Duodenal mucosa (tissue), 2 donors: ENCODE measurements around the gene APLP2.

ENCODE experiments used
- H3K27ac ChIP-seq: one replicate; pipeline ENCODE4 v1.7.0; 2013; ENCODE audit warnings: low read depth, low read length
- H3K27me3 ChIP-seq, 2 donors: one replicate each; pipeline ENCODE4 v1.7.0; 2013; ENCODE audit warnings: low read length in 2 of 2, control low read depth in 1 of 2; ENCODE audit not compliant: insufficient read depth in 2 of 2, control insufficient read depth in 1 of 2
- H3K36me3 ChIP-seq, 2 donors: one replicate each; pipeline ENCODE4 v1.7.0; 2013; ENCODE audit warnings: low read length in 2 of 2, control low read depth in 1 of 2; ENCODE audit not compliant: insufficient read depth in 2 of 2, control insufficient read depth in 1 of 2
- H3K4me1 ChIP-seq, 2 donors: one replicate each; pipeline ENCODE4 v1.7.0; 2013; ENCODE audit warnings: low read length in 2 of 2, control low read depth in 1 of 2; ENCODE audit not compliant: insufficient read depth in 2 of 2, control insufficient read depth in 1 of 2
- H3K4me3 ChIP-seq, 2 donors: one replicate each; pipeline ENCODE4 v1.7.0; 2013; ENCODE audit warnings: low read length in 2 of 2, low read depth in 1 of 2
- H3K9ac ChIP-seq, 2 donors: one replicate each; pipeline ENCODE4 v1.7.0; 2013; ENCODE audit warnings: low read length in 2 of 2, low read depth in 1 of 2
- H3K9me3 ChIP-seq, 2 donors: one replicate each; pipeline ENCODE4 v1.7.0; 2013; ENCODE audit warnings: low read length in 2 of 2, control low read depth in 1 of 2; ENCODE audit not compliant: control insufficient read depth in 1 of 2

Gene APLP2

DNA sequence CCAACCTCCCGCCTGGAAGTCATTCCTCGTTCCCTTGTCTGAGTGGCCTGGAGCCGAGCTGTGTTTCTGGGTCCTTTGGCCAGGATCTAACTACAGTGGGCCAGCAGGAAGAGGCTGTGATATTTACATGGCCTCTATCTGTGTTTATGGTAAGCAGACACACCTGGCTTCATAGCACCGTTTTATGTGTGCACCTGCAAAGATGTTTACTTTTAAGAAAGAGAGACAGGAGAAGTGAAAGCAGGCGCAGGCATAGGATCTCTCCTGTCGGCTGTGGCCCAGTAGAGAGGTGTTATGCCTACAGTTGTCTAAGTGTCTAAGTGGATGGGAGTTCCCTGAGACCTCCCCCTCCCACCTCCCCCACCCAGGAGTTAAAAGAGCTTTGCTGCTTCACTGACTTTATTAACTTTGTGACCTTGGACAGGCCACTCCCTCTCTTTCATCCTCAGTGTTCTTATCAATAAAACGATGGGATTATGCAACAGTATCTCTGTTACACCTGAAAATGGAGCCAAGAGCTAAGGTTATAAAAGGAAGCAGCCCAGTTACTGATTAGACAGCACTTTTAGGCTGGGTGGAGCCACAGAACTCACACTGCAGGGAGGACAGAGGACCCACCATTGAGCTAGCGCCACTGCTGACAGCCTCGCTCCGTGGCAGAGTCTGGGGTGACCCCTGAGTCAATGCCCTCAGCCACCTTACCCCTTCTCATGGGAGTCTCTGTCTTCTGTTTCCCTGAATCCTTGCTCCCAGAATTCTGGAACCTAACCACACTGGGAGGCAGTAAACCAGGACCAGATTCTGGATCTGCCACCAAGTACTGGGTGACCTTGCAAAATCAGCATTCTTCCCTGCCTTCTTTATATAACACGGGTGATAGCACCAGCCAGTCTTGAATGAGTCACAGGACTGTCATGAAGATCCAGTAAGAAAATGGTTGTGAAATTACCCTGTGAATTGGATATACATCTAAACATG lies 111.9 kb downstream of the APLP2 start:
- peaks cover 40 to 60% of the 10 kb centered on the region in 2 donors for H3K4me1 ChIP-seq
- peak overlapping the region; percentile 48 to 59 for H3K4me3 ChIP-seq
- peak overlapping the region; percentile 49 to 68 for H3K9ac ChIP-seq
- no peaks in the 10 kb centered on the region for H3K27me3 ChIP-seq
- H3K36me3 ChIP-seq, result peaks cover 0 to 6% of the 10 kb centered on the region in 2 donors
- H3K27ac ChIP-seq, result peak overlapping the region; percentile 80
- H3K9me3 ChIP-seq, result no peaks in the 10 kb centered on the region

DNA sequence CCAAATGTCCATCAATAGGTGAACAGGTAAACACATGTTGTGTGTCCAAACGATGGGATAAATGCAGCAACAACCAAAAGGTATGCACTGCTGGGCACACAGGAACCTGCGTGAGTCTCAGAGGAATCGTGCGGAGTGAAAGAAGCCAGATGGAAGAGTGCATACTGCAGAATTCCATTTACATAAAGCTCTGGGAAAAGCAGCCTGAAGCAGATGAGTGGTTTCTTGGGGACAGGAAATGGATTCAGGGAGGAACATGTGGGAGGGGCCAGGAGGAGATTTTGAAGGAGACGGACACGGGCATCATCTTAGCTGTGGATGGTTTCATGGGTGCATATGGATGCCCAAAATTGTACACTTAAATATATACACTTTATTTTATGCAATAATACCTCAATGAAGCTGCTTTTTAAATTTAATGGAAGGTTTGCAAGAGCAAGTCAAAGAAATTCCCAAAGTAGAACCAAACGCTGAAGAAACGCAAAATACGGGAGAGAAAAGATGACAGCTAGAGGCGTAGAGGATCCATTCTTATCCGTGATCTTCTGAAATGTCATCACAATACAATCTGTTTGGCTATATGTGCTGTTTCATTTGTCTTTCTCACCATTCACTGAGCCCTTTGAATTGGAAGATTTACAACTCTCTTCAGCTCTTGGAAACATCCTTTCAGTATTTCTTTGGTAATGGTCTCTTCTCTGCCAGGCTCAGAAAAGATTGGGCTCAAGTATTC lies 114.3 kb downstream of the APLP2 start:
- H3K4me1 ChIP-seq, result peaks cover 44 to 61% of the 10 kb centered on the region in 2 donors
- H3K27ac ChIP-seq, result no peak overlapping the region
- no peaks in the 10 kb centered on the region for H3K9me3 ChIP-seq
- no peak overlapping the region for H3K4me3 ChIP-seq
- no peak overlapping the region for H3K9ac ChIP-seq
- peaks cover 7 to 16% of the 10 kb centered on the region in 2 donors for H3K36me3 ChIP-seq
- H3K27me3 ChIP-seq, result no peaks in the 10 kb centered on the region

DNA sequence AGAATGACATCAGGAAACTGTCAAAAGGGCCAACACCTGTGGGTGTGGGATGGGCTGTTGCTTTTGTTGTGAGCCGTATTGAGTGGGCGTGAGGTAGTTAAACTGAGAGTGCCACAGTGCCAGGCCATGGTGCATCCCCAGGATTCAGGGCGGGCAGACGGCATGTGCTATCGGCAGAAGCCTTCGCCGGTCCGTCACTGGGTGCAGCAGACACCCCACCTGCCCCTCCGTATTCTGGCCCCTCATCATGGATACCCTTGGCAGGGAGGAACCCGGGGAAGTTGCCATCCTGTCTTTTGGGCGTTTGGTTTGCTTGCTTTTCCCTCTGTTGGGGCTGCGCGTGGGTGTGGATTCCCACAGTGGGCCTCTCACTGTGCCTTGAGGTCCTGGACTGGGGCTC lies 117.4 kb downstream of the APLP2 start:
- Histone ChIP-seq H3K4me3 (no peak overlapping the region), H3K27ac (no peak overlapping the region), H3K36me3 (peaks cover 7 to 34% of the 10 kb centered on the region in 2 donors), H3K9me3 (no peaks in the 10 kb centered on the region), H3K9ac (no peak overlapping the region), H3K4me1 (peaks cover 34 to 53% of the 10 kb centered on the region in 2 donors), H3K27me3 (no peaks in the 10 kb centered on the region)

- H3K27me3 ChIP-seq, result no peaks in the 10 kb centered on the region
- no peak overlapping the region for H3K4me3 ChIP-seq
- no peak overlapping the region for H3K27ac ChIP-seq
- H3K9me3 ChIP-seq, result no peaks in the 10 kb centered on the region
- H3K4me1 ChIP-seq, result peaks cover 43 to 54% of the 10 kb centered on the region in 2 donors
- H3K36me3 ChIP-seq, result peaks cover 7 to 37% of the 10 kb centered on the region in 2 donors
- H3K9ac ChIP-seq, result no peak overlapping the region
Measured at GRCh38 chr11:130188047-130188446, 118.4 kb downstream of the APLP2 start.

DNA sequence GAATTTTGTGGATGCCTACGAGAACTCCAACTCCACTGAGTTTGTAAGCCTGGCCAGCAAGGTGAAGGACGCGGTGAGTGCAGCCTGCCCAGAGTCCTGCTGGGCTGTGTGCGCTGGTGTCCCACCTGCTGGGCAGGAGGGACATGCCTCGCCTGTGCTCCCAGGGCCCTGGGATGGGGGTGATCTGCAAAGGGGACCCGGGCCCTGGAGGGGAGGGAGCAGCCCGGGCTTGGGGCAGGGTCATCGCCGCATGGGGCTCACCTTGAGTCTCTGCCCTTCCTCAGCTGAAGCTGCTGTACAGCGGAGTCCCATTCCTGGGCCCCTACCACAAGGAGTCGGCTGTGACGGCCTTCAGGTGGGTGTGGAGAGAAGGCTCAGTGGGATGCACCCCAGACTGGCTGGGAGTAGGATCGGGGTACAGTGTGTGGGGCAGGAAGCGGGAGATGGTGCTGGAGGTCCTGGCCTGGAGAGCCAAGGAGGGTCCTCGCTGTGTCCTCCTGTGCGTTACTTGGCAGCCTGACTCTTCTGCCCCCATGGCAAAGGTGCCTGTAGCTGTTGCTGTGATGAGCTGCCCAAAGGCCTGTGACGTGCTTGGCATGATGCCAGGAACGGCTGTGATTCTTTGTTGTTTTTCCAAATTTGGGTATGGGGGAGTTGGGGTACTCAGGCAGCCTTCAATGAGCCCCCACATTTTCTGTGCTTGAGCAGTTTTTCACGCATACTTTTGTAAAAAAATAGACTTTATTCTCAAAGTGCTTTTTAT lies 119.1 kb downstream of the APLP2 start:
- Histone ChIP-seq H3K4me1 (peaks cover 46 to 56% of the 10 kb centered on the region in 2 donors), H3K9me3 (no peaks in the 10 kb centered on the region), H3K9ac (peak overlapping the region; percentile 18 to 30), H3K27ac (peak overlapping the region; percentile 80), H3K36me3 (peaks cover 7 to 39% of the 10 kb centered on the region in 2 donors), H3K4me3 (peak overlapping the region in 1 of 2 donors; percentile 11), H3K27me3 (no peaks in the 10 kb centered on the region)

- peak overlapping the region; percentile 15 to 64 for H3K9ac ChIP-seq
- peak overlapping the region; percentile 80 for H3K27ac ChIP-seq
Measured at GRCh38 chr11:130189492-130190210, 120.0 kb downstream of the APLP2 start.

GRCh38 chr11:130190371-130190881 lies 120.7 kb downstream of the APLP2 start:
- Histone ChIP-seq H3K36me3 (peaks cover 14 to 50% of the 10 kb centered on the region in 2 donors), H3K4me3 (peak overlapping the region; percentile 32 to 35), H3K4me1 (peaks cover 50 to 55% of the 10 kb centered on the region in 2 donors), H3K27ac (peak overlapping the region; percentile 80), H3K9ac (peak overlapping the region in 1 of 2 donors; percentile 64), H3K27me3 (no peaks in the 10 kb centered on the region), H3K9me3 (no peaks in the 10 kb centered on the region)

More at GRCh38 chr11:130189492-130190210, 120.0 kb downstream of the APLP2 start:
- Histone ChIP-seq H3K9me3 (no peaks in the 10 kb centered on the region), H3K4me1 (peaks cover 50 to 55% of the 10 kb centered on the region in 2 donors), H3K4me3 (peak overlapping the region; percentile 32 to 35), H3K27me3 (no peaks in the 10 kb centered on the region), H3K36me3 (peaks cover 10 to 42% of the 10 kb centered on the region in 2 donors)

DNA sequence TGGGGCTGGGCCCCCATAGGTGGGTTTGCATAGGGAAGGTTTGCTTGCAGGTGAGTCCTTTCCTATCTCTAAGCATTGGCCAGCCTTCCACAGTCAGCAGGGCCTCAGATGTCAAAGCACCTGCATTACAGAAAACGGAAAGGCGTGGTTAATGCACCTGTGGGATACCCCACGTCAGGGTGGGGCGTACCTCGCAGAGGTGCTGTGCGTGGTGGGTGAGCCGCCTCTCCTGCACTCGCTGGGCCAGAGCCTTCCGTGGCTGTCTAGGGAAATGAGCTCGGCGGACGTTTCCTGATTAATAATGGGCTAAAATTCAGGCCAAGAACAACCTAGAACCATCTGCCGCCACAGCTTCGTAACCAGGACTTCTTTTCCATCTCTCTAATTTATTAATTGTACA lies 122.2 kb downstream of the APLP2 start:
- Histone ChIP-seq H3K27ac (no peak overlapping the region), H3K27me3 (no peaks in the 10 kb centered on the region), H3K4me1 (peaks cover 48 to 53% of the 10 kb centered on the region in 2 donors), H3K9me3 (no peaks in the 10 kb centered on the region), H3K36me3 (peaks cover 20 to 60% of the 10 kb centered on the region in 2 donors), H3K4me3 (no peak overlapping the region), H3K9ac (no peak overlapping the region)

- Histone ChIP-seq H3K36me3 (peaks cover 22 to 70% of the 10 kb centered on the region in 2 donors), H3K9ac (no peak overlapping the region), H3K4me3 (no peak overlapping the region), H3K27ac (peak overlapping the region; percentile 62), H3K9me3 (no peaks in the 10 kb centered on the region), H3K27me3 (no peaks in the 10 kb centered on the region), H3K4me1 (peaks cover 40 to 44% of the 10 kb centered on the region in 2 donors)
Measured at GRCh38 chr11:130192845-130193267, 123.2 kb downstream of the APLP2 start.
